Progenitor cell of endocrine pancreas (in vitro differentiated cells): ENCODE measurements around the gene PLEKHA6. TPM values are rescaled to one million over a fixed set of nuclear protein-coding genes. Genes with fewer than 3 reads are reported as not detected.
A peak's percentile ranks its signal among the peaks of the same experiment; 100 is the strongest.

Source experiments
- DNase-seq: peaks from one replicate; pipeline ENCODE4 v3.0.0; 2021; ENCODE audit warnings: low spot score; ENCODE audit not compliant: unreplicated experiment
- H3K27ac Mint-ChIP-seq: 2 replicates; pipeline ENCODE4 v1.8.0; 2021; ENCODE audit warnings: mild to moderate bottlenecking, moderate library complexity, mixed read lengths
- H3K27me3 Mint-ChIP-seq: 2 replicates; pipeline ENCODE4 v1.8.0; 2021; ENCODE audit warnings: mixed read lengths
- H3K36me3 Mint-ChIP-seq: 2 replicates; pipeline ENCODE4 v1.8.0; 2022; ENCODE audit warnings: mixed read lengths; ENCODE audit not compliant: insufficient read depth
- H3K4me1 Mint-ChIP-seq: 2 replicates; pipeline ENCODE4 v1.8.0; 2021; ENCODE audit warnings: low read depth, mixed read lengths
- H3K4me3 Mint-ChIP-seq: 2 replicates; pipeline ENCODE4 v1.8.0; 2021; ENCODE audit warnings: low read depth, mild to moderate bottlenecking, moderate library complexity, mixed read lengths
- H3K9me3 Mint-ChIP-seq: 2 replicates; pipeline ENCODE4 v1.8.0; 2021; ENCODE audit warnings: low read depth, mixed read lengths
- CTCF ChIP-seq: fragments of 200-600 bp; sonication (generic); IDR thresholded peaks from one replicate; pipeline ENCODE4 v1.5.0; 2021; ENCODE audit warnings: antibody characterized with exemption, mild to moderate bottlenecking; ENCODE audit not compliant: unreplicated experiment
- total RNA-seq: library from RNA; stranded (reverse); gene quantifications from 2 replicates; pipeline ENCODE4 v1.2.1, GENCODE V29; 2021

PLEKHA6 gene
- total RNA-seq, 1 donor from 2014 or later, result 66.9 TPM

GRCh38 chr1:204203206-204203767 lies 156.4 kb downstream of the PLEKHA6 start:
- Mint-ChIP-seq H3K27me3 (peaks cover 16% of the 10 kb centered on the region), H3K4me3 (no peak overlapping the region), H3K4me1 (peaks cover 2% of the 10 kb centered on the region), H3K9me3 (no peaks in the 10 kb centered on the region), H3K27ac (no peak overlapping the region), H3K36me3 (no peaks in the 10 kb centered on the region)
- DNase-seq, result no peak
- TF ChIP-seq CTCF, result no peak

GRCh38 chr1:204202481-204202880 lies 157.2 kb downstream of the PLEKHA6 start:
- no peak for DNase-seq
- Mint-ChIP-seq H3K27ac (no peak overlapping the region), H3K9me3 (no peaks in the 10 kb centered on the region), H3K4me1 (no peaks in the 10 kb centered on the region), H3K4me3 (no peak overlapping the region), H3K27me3 (peaks cover 20% of the 10 kb centered on the region), H3K36me3 (no peaks in the 10 kb centered on the region)
- TF ChIP-seq CTCF, result no peak

- H3K9me3 Mint-ChIP-seq, result no peaks in the 10 kb centered on the region
- H3K27ac Mint-ChIP-seq, result no peak overlapping the region
- no peak for TF ChIP-seq CTCF
- no peak overlapping the region for H3K4me3 Mint-ChIP-seq
- H3K36me3 Mint-ChIP-seq, result no peaks in the 10 kb centered on the region
- peaks cover 25% of the 10 kb centered on the region for H3K27me3 Mint-ChIP-seq
- DNase-seq, result no peak
- H3K4me1 Mint-ChIP-seq, result no peaks in the 10 kb centered on the region
Observed at GRCh38 chr1:204201348-204202040, 158.2 kb downstream of the PLEKHA6 start.

GRCh38 chr1:204199579-204199978 lies 160.2 kb downstream of the PLEKHA6 start:
- no peak overlapping the region for H3K27ac Mint-ChIP-seq
- DNase-seq, result no peak
- no peak for TF ChIP-seq CTCF
- H3K4me1 Mint-ChIP-seq, result no peaks in the 10 kb centered on the region
- no peaks in the 10 kb centered on the region for H3K36me3 Mint-ChIP-seq
- peaks cover 39% of the 10 kb centered on the region for H3K27me3 Mint-ChIP-seq
- no peak overlapping the region for H3K4me3 Mint-ChIP-seq
- H3K9me3 Mint-ChIP-seq, result no peaks in the 10 kb centered on the region

GRCh38 chr1:204198348-204199340 lies 161.1 kb downstream of the PLEKHA6 start:
- Mint-ChIP-seq H3K4me1 (no peaks in the 10 kb centered on the region), H3K27me3 (peaks cover 46% of the 10 kb centered on the region), H3K27ac (peak overlapping the region; percentile 53)

More at GRCh38 chr1:204198348-204199340, 161.1 kb downstream of the PLEKHA6 start:
- Mint-ChIP-seq H3K9me3 (no peaks in the 10 kb centered on the region), H3K4me3 (no peak overlapping the region), H3K36me3 (no peaks in the 10 kb centered on the region)
- TF ChIP-seq CTCF, result no peak
- DNase-seq, result no peak
